Glutamatergic neuron (in vitro differentiated cells): ENCODE data around the gene TNPO1. TPM values are rescaled to one million over a fixed set of nuclear protein-coding genes. Genes with fewer than 3 reads are reported as not detected.
A peak's percentile ranks its signal among the peaks of the same experiment; 100 is the strongest.

ENCODE experiments used
- DNase-seq: peaks from one replicate; pipeline ENCODE4 v3.0.0; 2022
- H3K27ac Mint-ChIP-seq: one replicate; pipeline ENCODE4 v1.8.0; 2020; ENCODE audit warnings: mild to moderate bottlenecking, mixed read lengths, inconsistent platforms; ENCODE audit not compliant: unreplicated experiment
- H3K27me3 Mint-ChIP-seq: one replicate; pipeline ENCODE4 v1.8.0; 2020; ENCODE audit warnings: mild to moderate bottlenecking, moderate library complexity, mixed read lengths, inconsistent platforms; ENCODE audit not compliant: unreplicated experiment
- H3K36me3 Mint-ChIP-seq: one replicate; pipeline ENCODE4 v1.8.0; 2020; ENCODE audit warnings: mild to moderate bottlenecking, mixed read lengths, inconsistent platforms; ENCODE audit not compliant: unreplicated experiment
- H3K4me1 Mint-ChIP-seq: one replicate; pipeline ENCODE4 v1.8.0; 2020; ENCODE audit warnings: mild to moderate bottlenecking, low read depth, mixed read lengths, inconsistent platforms; ENCODE audit not compliant: unreplicated experiment
- H3K4me3 Mint-ChIP-seq: one replicate; pipeline ENCODE4 v1.8.0; 2020; ENCODE audit warnings: mild to moderate bottlenecking, mixed read lengths, inconsistent platforms; ENCODE audit not compliant: unreplicated experiment
- H3K9me3 Mint-ChIP-seq: one replicate; pipeline ENCODE4 v1.8.0; 2020; ENCODE audit warnings: mild to moderate bottlenecking, moderate library complexity, mixed read lengths, inconsistent platforms; ENCODE audit not compliant: unreplicated experiment
- long read RNA-seq: library from polyadenylated mRNA; unstranded; transcript quantifications from one replicate; pipeline ENCODE4 v2.0.0, GENCODE V29; 2020; ENCODE audit not compliant: unreplicated experiment
- total RNA-seq: library from RNA; stranded (reverse); fragmentation: NEBNext Ultra II Directional; extraction: Animal tissue kit (Norgen Biotek cat#: 25700); gene quantifications from one replicate; pipeline ENCODE4 v1.2.1, GENCODE V29; 2021; ENCODE audit not compliant: unreplicated experiment
- TF ChIP-seq, protein P1 (sequence below): fragments of 200-600 bp; sonication (generic); IDR thresholded peaks from one replicate; pipeline ENCODE4 v1.5.0; 2021; ENCODE audit not compliant: partially characterized antibody, unreplicated experiment

The TNPO1 gene
- total RNA-seq, result 289 TPM
- long read RNA-seq, full-length matches to known transcripts, result 6 of 25 reads
- long read RNA-seq, partial matches to known transcripts, result 8 of 25 reads
- long read RNA-seq, other reads (novel, unspliced or antisense), result 11 of 25 reads

GRCh38 chr5:72816284-72817075, at the start of gene TNPO1:
TSS of gene TNPO1 (plus strand) at chr5:72816661. CDS start at chr5:72816738, 77 bp downstream.
- H3K27ac Mint-ChIP-seq, result peak within 1 kb of the TSS; percentile 99
- peak; percentile 94 for DNase-seq
- H3K9me3 Mint-ChIP-seq, result peaks cover 14% of the 10 kb centered on the region
- H3K4me3 Mint-ChIP-seq, result peak within 1 kb of the TSS; percentile 97
- TF ChIP-seq, protein P1, sequence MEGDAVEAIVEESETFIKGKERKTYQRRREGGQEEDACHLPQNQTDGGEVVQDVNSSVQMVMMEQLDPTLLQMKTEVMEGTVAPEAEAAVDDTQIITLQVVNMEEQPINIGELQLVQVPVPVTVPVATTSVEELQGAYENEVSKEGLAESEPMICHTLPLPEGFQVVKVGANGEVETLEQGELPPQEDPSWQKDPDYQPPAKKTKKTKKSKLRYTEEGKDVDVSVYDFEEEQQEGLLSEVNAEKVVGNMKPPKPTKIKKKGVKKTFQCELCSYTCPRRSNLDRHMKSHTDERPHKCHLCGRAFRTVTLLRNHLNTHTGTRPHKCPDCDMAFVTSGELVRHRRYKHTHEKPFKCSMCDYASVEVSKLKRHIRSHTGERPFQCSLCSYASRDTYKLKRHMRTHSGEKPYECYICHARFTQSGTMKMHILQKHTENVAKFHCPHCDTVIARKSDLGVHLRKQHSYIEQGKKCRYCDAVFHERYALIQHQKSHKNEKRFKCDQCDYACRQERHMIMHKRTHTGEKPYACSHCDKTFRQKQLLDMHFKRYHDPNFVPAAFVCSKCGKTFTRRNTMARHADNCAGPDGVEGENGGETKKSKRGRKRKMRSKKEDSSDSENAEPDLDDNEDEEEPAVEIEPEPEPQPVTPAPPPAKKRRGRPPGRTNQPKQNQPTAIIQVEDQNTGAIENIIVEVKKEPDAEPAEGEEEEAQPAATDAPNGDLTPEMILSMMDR, result no peak
- no peaks in the 10 kb centered on the region for H3K36me3 Mint-ChIP-seq
- peaks cover 15% of the 10 kb centered on the region for H3K4me1 Mint-ChIP-seq
- peaks cover 9% of the 10 kb centered on the region for H3K27me3 Mint-ChIP-seq

GRCh38 chr5:72767289-72768010, 49.0 kb upstream of the TNPO1 start:
- Mint-ChIP-seq H3K4me3 (peak overlapping the region; percentile 13), H3K27ac (peak overlapping the region; percentile 65), H3K4me1 (peaks cover 8% of the 10 kb centered on the region), H3K9me3 (no peaks in the 10 kb centered on the region), H3K27me3 (no peaks in the 10 kb centered on the region), H3K36me3 (peaks cover 4% of the 10 kb centered on the region)
- DNase-seq, result peak; percentile 31
- TF ChIP-seq, protein P1, result no peak

DNA sequence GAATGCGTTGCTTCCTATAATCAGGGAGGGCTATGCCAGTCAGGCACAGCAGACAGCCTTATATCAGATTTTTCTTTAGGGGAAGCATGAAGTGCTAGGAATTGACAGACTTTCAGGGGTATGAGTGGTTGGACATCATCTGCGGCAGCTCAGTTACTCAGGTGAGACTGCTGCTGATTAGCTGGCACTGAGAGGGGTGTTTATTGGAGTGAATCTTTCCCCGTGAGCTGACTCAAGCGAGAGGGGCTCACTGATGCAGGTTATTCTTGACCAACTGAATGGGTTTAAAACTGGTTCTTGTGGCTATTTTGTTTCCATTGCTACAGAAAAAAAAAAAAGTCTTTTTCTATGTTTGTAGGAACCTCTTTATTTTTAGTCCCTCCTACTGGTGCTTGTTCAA, 46.2 kb upstream of the TNPO1 start:
- H3K4me3 Mint-ChIP-seq, result no peak overlapping the region
- no peak for DNase-seq
- H3K9me3 Mint-ChIP-seq, result no peaks in the 10 kb centered on the region
- no peaks in the 10 kb centered on the region for H3K27me3 Mint-ChIP-seq
- H3K4me1 Mint-ChIP-seq, result peaks cover 8% of the 10 kb centered on the region
- no peak overlapping the region for H3K27ac Mint-ChIP-seq
- TF ChIP-seq, protein P1, result no peak
- H3K36me3 Mint-ChIP-seq, result peaks cover 3% of the 10 kb centered on the region

- no peak for DNase-seq
- H3K4me3 Mint-ChIP-seq, result no peak overlapping the region
- H3K27me3 Mint-ChIP-seq, result no peaks in the 10 kb centered on the region
- no peak overlapping the region for H3K27ac Mint-ChIP-seq
- TF ChIP-seq, protein P1, result no peak
- H3K9me3 Mint-ChIP-seq, result peaks cover 1% of the 10 kb centered on the region
- H3K36me3 Mint-ChIP-seq, result peaks cover 24% of the 10 kb centered on the region
- H3K4me1 Mint-ChIP-seq, result no peaks in the 10 kb centered on the region
Observed at GRCh38 chr5:72776684-72777083, 39.8 kb upstream of the TNPO1 start.
